Smooth muscle cell (in vitro differentiated cells): ENCODE data around the gene FIBP. TPM values are rescaled to one million over a fixed set of nuclear protein-coding genes. Genes with fewer than 3 reads are reported as not detected.

ENCODE experiments used
- DNase-seq: peaks from one replicate; lab custom pipeline; 2025; ENCODE audit not compliant: unreplicated experiment; lab: John Stamatoyannopoulos, UW
- H2AFZ ChIP-seq: fragments of 200-600 bp; sonication (generic); 2 replicates; pipeline ENCODE4 v1.6.0; 2016; ENCODE audit warnings: antibody characterized with exemption, low read depth, mild to moderate bottlenecking
- H3F3A ChIP-seq: fragments of 200-600 bp; sonication (generic); 2 replicates; pipeline ENCODE4 v1.6.0; 2017; ENCODE audit warnings: antibody characterized with exemption, low read depth
- H3K27ac ChIP-seq: fragments of 200-600 bp; sonication (generic); 2 replicates; pipeline ENCODE4 v1.5.1; 2016; ENCODE audit warnings: low read depth, mild to moderate bottlenecking
- H3K27me3 ChIP-seq: fragments of 200-600 bp; sonication (generic); 2 replicates; pipeline ENCODE4 v1.6.1; 2016; ENCODE audit warnings: low read depth, mild to moderate bottlenecking
- H3K36me3 ChIP-seq: fragments of 200-600 bp; sonication (generic); 2 replicates; pipeline ENCODE4 v1.5.1; 2016; ENCODE audit warnings: low read depth
- H3K4me1 ChIP-seq: fragments of 200-600 bp; sonication (generic); 2 replicates; pipeline ENCODE4 v1.5.1; 2016; ENCODE audit warnings: low read depth
- H3K4me2 ChIP-seq: fragments of 200-600 bp; sonication (generic); 2 replicates; pipeline ENCODE4 v1.6.0; 2016; ENCODE audit warnings: mild to moderate bottlenecking
- H3K4me3 ChIP-seq: fragments of 200-600 bp; sonication (generic); 2 replicates; pipeline ENCODE4 v1.5.1; 2016; ENCODE audit warnings: mild to moderate bottlenecking
- H3K79me2 ChIP-seq: fragments of 200-600 bp; sonication (generic); 2 replicates; pipeline ENCODE4 v1.6.0; 2016; ENCODE audit warnings: low read depth, mild to moderate bottlenecking
- H3K9ac ChIP-seq: fragments of 200-600 bp; sonication (generic); 2 replicates; pipeline ENCODE4 v1.6.0; 2016; ENCODE audit warnings: low read depth
- H3K9me3 ChIP-seq: fragments of 200-600 bp; sonication (generic); replicated peaks from 2 replicates; pipeline ENCODE4 v1.5.1; 2016; ENCODE audit warnings: low read depth
- H4K20me1 ChIP-seq: fragments of 200-600 bp; sonication (generic); 2 replicates; pipeline ENCODE4 v1.6.0; 2016; ENCODE audit warnings: low read depth
- WGBS: methylation state at CpG from one replicate; pipeline ENCODE4 v1.1.7; 2016; ENCODE audit warnings: low lambda C conversion rate; 5-methylcytosine and 5-hydroxymethylcytosine counted together
- polyA plus RNA-seq: library from polyadenylated mRNA; unstranded; fragments of >200 nt; fragmentation: Nextera tagmentation; extraction: Ambion mirVana; gene quantifications from 2 replicates; pipeline ENCODE4 v1.2.1, GENCODE V29; 2016
- total RNA-seq: library from RNA; depleted of rRNA; stranded (reverse); fragments of >200 nt; gene quantifications from 2 replicates; pipeline ENCODE4 v1.2.3, GENCODE V29; 2014
- TF ChIP-seq, protein P1 (sequence below): fragments of 200-600 bp; sonication (generic); IDR thresholded peaks from 2 replicates; pipeline ENCODE4 v1.5.1; 2017; ENCODE audit warnings: borderline replicate concordance, mild to moderate bottlenecking, antibody characterized with exemption; ENCODE audit not compliant: insufficient read depth, poor library complexity, severe bottlenecking

Gene FIBP
- total and polyA plus RNA-seq, 2 experiments from 2014 or later, result 109 to 114 TPM

DNA sequence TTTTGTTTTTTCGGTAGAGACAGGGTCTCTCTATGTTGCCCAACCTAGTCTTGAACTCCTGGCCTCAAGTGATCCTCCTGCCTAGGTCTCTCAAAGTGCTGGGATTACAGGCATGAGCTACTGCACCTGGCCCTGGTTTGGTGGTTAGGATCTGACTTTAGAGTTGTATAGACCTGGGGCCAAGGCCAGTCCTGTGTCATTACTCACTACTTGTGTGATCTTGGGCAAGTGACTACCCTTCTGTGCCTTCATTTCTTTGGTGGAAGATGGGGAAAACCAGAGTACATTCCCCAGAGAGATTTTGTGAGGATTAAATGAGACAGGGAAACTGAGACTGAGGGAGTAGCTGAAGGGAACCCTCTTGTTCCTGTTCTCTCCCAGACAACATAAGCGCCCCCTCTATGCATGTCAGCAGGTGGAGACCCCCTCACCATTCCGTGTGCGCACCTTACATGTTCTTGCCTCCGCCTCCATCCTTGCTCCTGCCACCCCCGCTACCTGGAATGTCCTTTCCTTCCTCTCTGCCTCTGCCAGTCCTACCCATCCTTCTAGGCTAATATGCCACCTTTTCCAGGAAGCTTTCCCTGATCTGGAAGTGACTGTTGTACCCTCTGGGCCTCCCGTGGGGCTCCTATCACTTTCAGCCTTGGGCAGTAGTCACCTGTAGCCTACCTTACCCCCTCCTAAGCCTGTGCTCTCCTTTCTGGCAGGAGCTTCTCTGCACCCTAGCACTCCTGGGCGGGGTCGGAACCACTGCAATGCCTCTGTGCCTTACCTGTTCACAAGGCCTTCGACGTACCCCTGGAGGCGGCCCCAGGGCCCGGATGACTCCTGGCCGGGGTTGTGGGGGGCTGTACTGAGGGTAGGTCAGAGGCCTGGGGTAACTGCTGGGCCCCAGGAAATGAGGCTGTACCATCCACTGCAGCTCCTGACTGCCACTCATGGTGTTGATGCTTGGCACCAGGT, 8.0 kb upstream of the FIBP start:
- Histone ChIP-seq H3K27me3 (no peaks in the 10 kb centered on the region), H3K9ac (no peak overlapping the region), H3K4me3 (no peak overlapping the region), H3F3A (peaks cover 15% of the 10 kb centered on the region), H3K79me2 (peaks cover 70% of the 10 kb centered on the region), H3K36me3 (no peaks in the 10 kb centered on the region), H3K9me3 (no peaks in the 10 kb centered on the region), H3K4me2 (no peak overlapping the region), H3K4me1 (peaks cover 12% of the 10 kb centered on the region), H4K20me1 (peaks cover 64% of the 10 kb centered on the region), H3K27ac (no peak overlapping the region), H2AFZ (no peak overlapping the region)
- TF ChIP-seq, protein P1, sequence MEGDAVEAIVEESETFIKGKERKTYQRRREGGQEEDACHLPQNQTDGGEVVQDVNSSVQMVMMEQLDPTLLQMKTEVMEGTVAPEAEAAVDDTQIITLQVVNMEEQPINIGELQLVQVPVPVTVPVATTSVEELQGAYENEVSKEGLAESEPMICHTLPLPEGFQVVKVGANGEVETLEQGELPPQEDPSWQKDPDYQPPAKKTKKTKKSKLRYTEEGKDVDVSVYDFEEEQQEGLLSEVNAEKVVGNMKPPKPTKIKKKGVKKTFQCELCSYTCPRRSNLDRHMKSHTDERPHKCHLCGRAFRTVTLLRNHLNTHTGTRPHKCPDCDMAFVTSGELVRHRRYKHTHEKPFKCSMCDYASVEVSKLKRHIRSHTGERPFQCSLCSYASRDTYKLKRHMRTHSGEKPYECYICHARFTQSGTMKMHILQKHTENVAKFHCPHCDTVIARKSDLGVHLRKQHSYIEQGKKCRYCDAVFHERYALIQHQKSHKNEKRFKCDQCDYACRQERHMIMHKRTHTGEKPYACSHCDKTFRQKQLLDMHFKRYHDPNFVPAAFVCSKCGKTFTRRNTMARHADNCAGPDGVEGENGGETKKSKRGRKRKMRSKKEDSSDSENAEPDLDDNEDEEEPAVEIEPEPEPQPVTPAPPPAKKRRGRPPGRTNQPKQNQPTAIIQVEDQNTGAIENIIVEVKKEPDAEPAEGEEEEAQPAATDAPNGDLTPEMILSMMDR, result no peak
- 97% methylated on average over 14 of the region's 14 CpGs for WGBS
- DNase-seq, result no peak

DNA sequence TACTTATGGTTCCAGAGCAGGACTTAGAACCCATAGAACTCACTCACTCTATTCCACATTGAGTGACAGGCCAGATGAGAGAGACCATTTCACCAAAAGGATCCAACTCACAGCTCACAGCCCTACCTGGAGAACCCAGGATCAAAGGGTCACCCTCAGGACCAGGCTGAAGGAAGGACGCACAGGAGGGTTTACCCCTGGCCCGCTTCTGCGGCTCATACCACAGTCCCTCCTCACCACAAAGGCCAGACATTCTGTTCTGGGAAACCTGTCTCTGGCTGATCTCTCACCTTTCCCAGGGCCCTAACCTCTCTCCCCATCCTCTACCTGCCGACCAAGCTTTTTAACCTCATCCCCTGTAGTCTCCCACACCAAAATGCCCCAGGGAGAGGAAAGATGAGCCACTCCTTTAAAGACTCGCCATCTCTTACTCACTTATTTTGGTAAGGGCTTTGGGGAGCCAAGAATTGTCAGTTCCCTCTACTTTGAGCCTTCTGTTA, 7.3 kb upstream of the FIBP start:
- H3K4me3 ChIP-seq, result no peak overlapping the region

DNA sequence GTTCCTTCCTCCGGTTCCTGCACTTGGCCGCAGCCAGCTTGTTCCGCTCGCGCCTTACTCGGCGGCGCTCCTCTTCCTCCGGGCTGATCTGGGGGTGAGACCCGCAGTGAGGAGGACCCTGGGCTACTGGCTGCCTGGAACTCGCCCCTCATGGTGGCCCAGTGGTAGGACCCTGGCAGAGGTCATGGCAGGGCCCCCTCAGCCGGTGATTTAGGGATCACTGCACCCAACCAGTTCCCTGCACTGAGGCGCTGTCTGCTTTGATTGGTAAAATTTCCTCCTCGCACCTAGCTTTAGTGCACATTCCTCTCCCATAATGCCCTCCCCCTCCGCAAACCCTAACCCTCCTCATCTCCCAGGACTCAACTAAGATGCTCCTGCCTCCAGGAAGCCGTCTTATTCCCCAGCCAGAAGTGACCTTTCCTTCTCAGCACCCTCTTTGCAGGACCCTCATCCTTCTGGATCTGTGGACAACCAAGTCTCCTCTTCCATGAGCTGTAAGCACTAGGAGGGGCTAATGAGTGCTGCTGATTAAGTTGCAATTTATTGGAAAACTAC, 5.8 kb upstream of the FIBP start:
- Histone ChIP-seq H3K9ac (no peak overlapping the region), H3K27me3 (no peaks in the 10 kb centered on the region), H3F3A (peaks cover 10% of the 10 kb centered on the region), H3K36me3 (no peaks in the 10 kb centered on the region), H3K4me3 (no peak overlapping the region), H2AFZ (no peak overlapping the region), H3K4me2 (no peak overlapping the region), H3K9me3 (no peaks in the 10 kb centered on the region), H4K20me1 (peaks cover 66% of the 10 kb centered on the region), H3K27ac (no peak overlapping the region), H3K79me2 (peaks cover 65% of the 10 kb centered on the region), H3K4me1 (peaks cover 17% of the 10 kb centered on the region)
- DNase-seq, result no peak
- 93% methylated on average over 16 of the region's 16 CpGs for WGBS
- TF ChIP-seq, protein P1, result no peak

More for the DNA sequence above, 7.3 kb upstream of the FIBP start:
- Histone ChIP-seq H4K20me1 (peaks cover 72% of the 10 kb centered on the region), H2AFZ (no peak overlapping the region), H3K79me2 (peaks cover 70% of the 10 kb centered on the region), H3K36me3 (no peaks in the 10 kb centered on the region), H3K4me1 (peaks cover 11% of the 10 kb centered on the region), H3K9ac (no peak overlapping the region), H3K27me3 (no peaks in the 10 kb centered on the region), H3K9me3 (no peaks in the 10 kb centered on the region), H3K4me2 (no peak overlapping the region), H3F3A (peaks cover 7% of the 10 kb centered on the region), H3K27ac (no peak overlapping the region)
- WGBS, result 90% methylated on average over 5 of the region's 5 CpGs
- TF ChIP-seq, protein P1, result no peak
- DNase-seq, result no peak
